Gastroesophageal sphincter (tissue), 4 donors: ENCODE data around the gene NUP98. TPM values are rescaled to one million over a fixed set of nuclear protein-coding genes. Genes with fewer than 3 reads are reported as not detected.
A peak's percentile ranks its signal among the peaks of the same experiment; 100 is the strongest.

Experiments used
- ATAC-seq: fragments of 150-250 bp; one replicate; pipeline ENCODE4 v1.9.1; 2016; ENCODE audit warnings: mild to moderate bottlenecking, moderate library complexity
- H3K27ac ChIP-seq, 4 donors: fragments of 200-600 bp; sonication (generic) in 3 of 4; 1 replicate in 3 of 4; 2 replicates in 1 of 4; pipeline ENCODE4 v1.5.1; 2016 to 2019
- H3K27me3 ChIP-seq: fragments of 200-600 bp; sonication (generic); one replicate; pipeline ENCODE4 v1.5.1; 2019
- H3K36me3 ChIP-seq, 2 donors: fragments of 200-600 bp; sonication (generic); one replicate each; pipeline ENCODE4 v1.5.1; 2019; ENCODE audit warnings: control low read depth in 1 of 2
- H3K4me1 ChIP-seq, 3 donors: fragments of 200-600 bp; sonication (generic); 1 replicate in 2 of 3; 2 replicates in 1 of 3; pipeline ENCODE4 v1.5.1; 2016 to 2019; ENCODE audit warnings: control low read depth in 2 of 3
- H3K4me3 ChIP-seq, 2 donors: fragments of 200-600 bp; sonication (generic); one replicate each; pipeline ENCODE4 v1.5.1; 2019; ENCODE audit warnings: mild to moderate bottlenecking in 1 of 2, moderate library complexity in 1 of 2
- H3K9me3 ChIP-seq, 3 donors: fragments of 200-600 bp; sonication (generic); one replicate each; pipeline ENCODE4 v1.5.1; 2017 to 2019; ENCODE audit warnings: control low read depth in 2 of 3
- CTCF ChIP-seq, 4 experiments: fragments of 200-600 bp in 2 of 4; fragments of 450-650 bp in 2 of 4; sonication (generic) in 1 of 4; IDR thresholded peaks; one replicate each; pipeline ENCODE4 v1.5.1; 2017 to 2019; ENCODE audit warnings: antibody characterized with exemption in 4 of 4, mild to moderate bottlenecking in 2 of 4, moderate library complexity in 2 of 4
- EP300 ChIP-seq: sonication (generic); formaldehyde crosslinking; IDR thresholded peaks from one replicate; pipeline ENCODE4 v1.6.1; 2017; ENCODE audit warnings: antibody characterized with exemption, mild to moderate bottlenecking
- POLR2A ChIP-seq, 2 donors: fragments of 450-650 bp; IDR thresholded peaks; one replicate each; pipeline ENCODE4 v1.6.1; 2017; ENCODE audit warnings: antibody characterized with exemption in 2 of 2, mild to moderate bottlenecking in 2 of 2, moderate library complexity in 1 of 2
- POLR2AphosphoS5 ChIP-seq: sonication (generic); formaldehyde crosslinking; IDR thresholded peaks from one replicate; pipeline ENCODE4 v1.6.1; 2017; ENCODE audit warnings: antibody characterized with exemption
- WGBS, 2 donors: methylation state at CpG; one replicate each; pipeline ENCODE4 v1.1.5; 2018; ENCODE audit warnings: low coverage in 1 of 2; 5-methylcytosine and 5-hydroxymethylcytosine counted together
- total RNA-seq, 4 donors: library from RNA; depleted of rRNA; stranded (reverse); fragments of >200 nt; gene quantifications; one replicate each; pipeline ENCODE4 v1.1.0, GENCODE V29; 2016

NUP98 gene
- total RNA-seq, 4 donors from 2014 or later, result 72.1 to 141 (median 103) TPM

- H3K27me3 ChIP-seq, result no peaks in the 10 kb centered on the region
- peak overlapping the region; percentile 91 to 96 for H3K4me3 ChIP-seq
- peak overlapping the region; percentile 93 to 99 (median 97) for H3K27ac ChIP-seq
- H3K9me3 ChIP-seq, result no peaks in the 10 kb centered on the region
- H3K4me1 ChIP-seq, result peaks cover 0 to 45% (median 10%) of the 10 kb centered on the region in 3 donors
- WGBS, 2 donors, result 61 to 75% methylated on average over 7 to 17 of the region's 44 CpGs
- ATAC-seq, result peak; percentile 76
- peak in 3 of 4 experiments; percentile 71 to 90 (median 75) for TF ChIP-seq CTCF (IDR thresholded peaks at IDR 0.05)
- no peak for TF ChIP-seq EP300
- peak; percentile 16 to 68 for TF ChIP-seq POLR2A (IDR thresholded peaks at IDR 0.05)
- TF ChIP-seq POLR2AphosphoS5, result peak; percentile 36
- no peaks in the 10 kb centered on the region for H3K36me3 ChIP-seq
Observed at GRCh38 chr11:3841426-3842350, 44.3 kb upstream of the NUP98 start.

- peak within 1 kb of the TSS; percentile 91 to 96 for H3K4me3 ChIP-seq
- peaks cover 0 to 51% (median 14%) of the 10 kb centered on the region in 3 donors for H3K4me1 ChIP-seq
- TF ChIP-seq POLR2A (IDR thresholded peaks at IDR 0.05) (no peak), POLR2AphosphoS5 (peak; percentile 21), EP300 (no peak), CTCF (IDR thresholded peaks at IDR 0.05) (no peak)
- peak within 1 kb of the TSS; percentile 93 to 99 (median 97) for H3K27ac ChIP-seq
- no peaks in the 10 kb centered on the region for H3K36me3 ChIP-seq
- no CpG with 5 or more reads among the region's 42 CpGs for WGBS, 2 donors
- H3K9me3 ChIP-seq, result no peaks in the 10 kb centered on the region
- no peaks in the 10 kb centered on the region for H3K27me3 ChIP-seq
- ATAC-seq, result peak; percentile 84
Observed at GRCh38 chr11:3840870-3841425, 43.6 kb upstream of the NUP98 start, which contains the start of gene RHOG. Gene RHOG (minus strand): TSS chr11:3840959. CDS start chr11:3828138, 12,821 bp downstream.

GRCh38 chr11:3840004-3840869, 42.9 kb upstream of the NUP98 start:
- Histone ChIP-seq H3K4me3 (peak overlapping the region; percentile 91 to 96), H3K27me3 (no peaks in the 10 kb centered on the region), H3K9me3 (no peaks in the 10 kb centered on the region), H3K27ac (peak overlapping the region; percentile 93 to 99 (median 97)), H3K4me1 (peaks cover 0 to 58% (median 20%) of the 10 kb centered on the region in 3 donors), H3K36me3 (peaks cover 0 to 2% of the 10 kb centered on the region in 2 donors)
- TF ChIP-seq CTCF (IDR thresholded peaks at IDR 0.05), result no peak
- no peak for TF ChIP-seq POLR2A (IDR thresholded peaks at IDR 0.05)
- TF ChIP-seq EP300, result no peak
- no peak for TF ChIP-seq POLR2AphosphoS5
- WGBS, 2 donors, result 3% methylated on average over 4 of the region's 46 CpGs; no CpG with 5 or more reads in 1 of the 2 donors
- ATAC-seq, result peak; percentile 58

GRCh38 chr11:3838504-3838903, 41.1 kb upstream of the NUP98 start:
- peak overlapping the region in 1 of 2 donors; percentile 4 for H3K4me3 ChIP-seq
- TF ChIP-seq POLR2AphosphoS5 (no peak), POLR2A (IDR thresholded peaks at IDR 0.05) (no peak)
- ATAC-seq, result no peak
- H3K4me1 ChIP-seq, result peaks cover 0 to 75% (median 30%) of the 10 kb centered on the region in 3 donors
- no peaks in the 10 kb centered on the region for H3K27me3 ChIP-seq
- 74% methylated on average over 2 of the region's 2 CpGs; no CpG with 5 or more reads in 1 of the 2 donors for WGBS, 2 donors
- peaks cover 0 to 6% of the 10 kb centered on the region in 2 donors for H3K36me3 ChIP-seq
- no peaks in the 10 kb centered on the region for H3K9me3 ChIP-seq
- H3K27ac ChIP-seq, result peak overlapping the region in 2 of 4 donors; percentile 24 to 97
